CD8-positive, alpha-beta memory T cell (primary cell): ENCODE measurements around the gene YES1. TPM values are rescaled to one million over a fixed set of nuclear protein-coding genes. Genes with fewer than 3 reads are reported as not detected.
A peak's percentile ranks its signal among the peaks of the same experiment; 100 is the strongest.

Experiments
- CTCF ChIA-PET: fragments of 350-600 bp; sonication (Branson Sonifier 250); formaldehyde crosslinking; loops from one replicate; lab custom pipeline; 2021; ENCODE audit warnings: antibody characterized with exemption; lab: Charles Lee
- POLR2A ChIA-PET: fragments of 350-600 bp; sonication (Branson Sonifier 250); formaldehyde crosslinking; loops from one replicate; lab custom pipeline; 2021; ENCODE audit warnings: antibody characterized with exemption; lab: Charles Lee
- DNase-seq, 5 donors: peaks; one replicate each; pipeline versions ENCODE4 v3.0.0 to v3.0.0-alpha.2; 2020 to 2022; ENCODE audit warnings: mixed read lengths in 1 of 5
- H3K27ac ChIP-seq: one replicate; pipeline ENCODE4 v1.7.0; 2013; ENCODE audit warnings: low read depth, mild to moderate bottlenecking, low read length, moderate library complexity
- H3K27me3 ChIP-seq: 2 replicates; pipeline ENCODE4 v1.7.0; 2013; ENCODE audit warnings: low read length, mild to moderate bottlenecking; ENCODE audit not compliant: insufficient read depth, poor library complexity, severe bottlenecking
- H3K36me3 ChIP-seq: 2 replicates; pipeline ENCODE4 v1.7.0; 2013; ENCODE audit warnings: mild to moderate bottlenecking, low read length, moderate library complexity; ENCODE audit not compliant: insufficient read depth
- H3K4me1 ChIP-seq: 2 replicates; pipeline ENCODE4 v1.7.0; 2013; ENCODE audit warnings: mild to moderate bottlenecking, low read length, moderate library complexity; ENCODE audit not compliant: insufficient read depth
- H3K4me3 ChIP-seq: 2 replicates; pipeline ENCODE4 v1.7.0; 2013; ENCODE audit warnings: mild to moderate bottlenecking, low read length
- H3K9me3 ChIP-seq: 2 replicates; pipeline ENCODE4 v1.7.0; 2013; ENCODE audit warnings: mild to moderate bottlenecking, low read length
- H3K27ac Mint-ChIP-seq, 8 donors: one replicate each; pipeline ENCODE4 v1.8.0; 2020 to 2021; ENCODE audit warnings: mixed read lengths in 8 of 8, mild to moderate bottlenecking in 6 of 8, inconsistent platforms in 3 of 8, moderate library complexity in 3 of 8
- H3K27me3 Mint-ChIP-seq, 2 donors: one replicate each; pipeline ENCODE4 v1.8.0; 2020 to 2021; ENCODE audit warnings: mixed read lengths in 2 of 2, mild to moderate bottlenecking in 1 of 2, moderate library complexity in 1 of 2
- H3K36me3 Mint-ChIP-seq, 3 donors: one replicate each; pipeline ENCODE4 v1.8.0; 2020 to 2021; ENCODE audit warnings: mixed read lengths in 3 of 3, inconsistent platforms in 1 of 3, mild to moderate bottlenecking in 1 of 3
- H3K4me1 Mint-ChIP-seq, 3 donors: one replicate each; pipeline ENCODE4 v1.8.0; 2020 to 2021; ENCODE audit warnings: mixed read lengths in 3 of 3, inconsistent platforms in 1 of 3, mild to moderate bottlenecking in 1 of 3
- H3K4me3 Mint-ChIP-seq, 7 donors: one replicate each; pipeline ENCODE4 v1.8.0; 2020 to 2021; ENCODE audit warnings: mixed read lengths in 7 of 7, mild to moderate bottlenecking in 6 of 7, moderate library complexity in 4 of 7, inconsistent platforms in 2 of 7
- H3K9me3 Mint-ChIP-seq, 5 donors: one replicate each; pipeline ENCODE4 v1.8.0; 2020 to 2022; ENCODE audit warnings: mixed read lengths in 5 of 5, mild to moderate bottlenecking in 3 of 5, moderate library complexity in 2 of 5, inconsistent platforms in 1 of 5
- polyA plus RNA-seq: library from polyadenylated mRNA; unstranded; fragments of 300-500 nt; fragmentation: Illumina TruSeq; gene quantifications from one replicate; pipeline ENCODE4 v1.2.3, GENCODE V29; 2021
- total RNA-seq, 2 experiments: library from RNA; stranded (reverse); gene quantifications; one replicate each; pipeline ENCODE4 v1.2.3, GENCODE V29; 2021

The YES1 gene
- total and polyA plus RNA-seq, 3 experiments from 2014 or later, result 3.0 to 21.4 (median 19.0) TPM

DNA sequence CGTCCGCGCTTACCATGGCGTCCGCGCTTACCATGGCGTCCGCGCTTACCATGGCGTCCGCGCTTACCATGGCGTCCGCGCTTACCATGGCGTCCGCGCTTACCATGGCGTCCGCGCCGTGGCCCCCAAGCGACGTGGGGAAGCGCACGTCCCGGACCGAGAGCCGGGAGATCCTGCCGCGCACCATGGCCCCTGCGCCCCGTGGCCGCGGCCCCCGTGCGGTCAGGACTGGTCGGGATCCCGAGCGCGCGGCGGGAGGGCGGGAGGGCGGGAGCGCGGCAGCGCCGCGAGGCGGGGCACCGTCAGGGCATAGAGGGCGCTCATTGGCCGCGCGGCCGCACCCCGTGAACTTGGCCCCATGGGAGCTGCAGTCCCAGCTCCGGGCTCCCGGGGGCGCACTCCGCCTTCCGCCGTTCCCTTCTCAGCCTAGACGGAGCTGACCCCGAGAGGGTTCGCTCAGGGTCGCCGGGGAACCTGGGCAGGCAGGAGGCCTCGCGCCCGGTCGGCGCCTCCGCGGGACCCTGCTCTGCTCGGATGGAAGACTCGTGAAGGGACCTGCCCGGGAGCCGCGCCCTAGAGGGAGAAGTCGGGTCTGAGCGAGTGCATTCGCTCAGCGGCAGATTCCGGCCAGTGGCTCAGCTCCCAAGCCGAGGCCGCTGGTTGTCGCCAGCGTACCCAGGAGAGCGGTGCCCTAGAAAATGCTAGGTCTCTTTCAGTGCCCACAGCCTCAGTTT is 99.5 kb downstream of the YES1 start, which contains the start of gene ENOSF1:
Gene ENOSF1 (minus strand): TSS at position 230 of the 734 bp plus-strand sequence. CDS start 43 bp downstream, at position 187.
- Mint-ChIP-seq H3K9me3 (peaks cover 0 to 2% (median 0%) of the 10 kb centered on the region in 5 donors), H3K36me3 (peaks cover 0 to 24% (median 8%) of the 10 kb centered on the region in 3 donors), H3K4me1 (peaks cover 28 to 37% (median 35%) of the 10 kb centered on the region in 3 donors), H3K27me3 (peaks cover 0 to 6% of the 10 kb centered on the region in 2 donors), H3K27ac (peak within 1 kb of the TSS; percentile 84 to 98 (median 95)), H3K4me3 (peak within 1 kb of the TSS; percentile 82 to 97 (median 86))
- Histone ChIP-seq H3K4me3 (peak within 1 kb of the TSS; percentile 88), H3K27ac (peak within 1 kb of the TSS; percentile 92), H3K36me3 (no peaks in the 10 kb centered on the region), H3K4me1 (peaks cover 14% of the 10 kb centered on the region), H3K9me3 (no peaks in the 10 kb centered on the region), H3K27me3 (no peaks in the 10 kb centered on the region)
- ChIA-PET CTCF (interaction anchor here (1.0 to 1.4 kb wide), 7 partner anchors 14 to 127 kb away, joined by 3 to 8 read pairs (median 4); no protein-coding TSS in a partner anchor), POLR2A (interaction anchor here (0.9 to 1.5 kb wide), 4 partner anchors 101 to 445 kb away, joined by 4 to 6 read pairs (median 4); partner anchors contain the start of gene THOC1)
- peak; percentile 63 to 82 (median 77) for DNase-seq

DNA sequence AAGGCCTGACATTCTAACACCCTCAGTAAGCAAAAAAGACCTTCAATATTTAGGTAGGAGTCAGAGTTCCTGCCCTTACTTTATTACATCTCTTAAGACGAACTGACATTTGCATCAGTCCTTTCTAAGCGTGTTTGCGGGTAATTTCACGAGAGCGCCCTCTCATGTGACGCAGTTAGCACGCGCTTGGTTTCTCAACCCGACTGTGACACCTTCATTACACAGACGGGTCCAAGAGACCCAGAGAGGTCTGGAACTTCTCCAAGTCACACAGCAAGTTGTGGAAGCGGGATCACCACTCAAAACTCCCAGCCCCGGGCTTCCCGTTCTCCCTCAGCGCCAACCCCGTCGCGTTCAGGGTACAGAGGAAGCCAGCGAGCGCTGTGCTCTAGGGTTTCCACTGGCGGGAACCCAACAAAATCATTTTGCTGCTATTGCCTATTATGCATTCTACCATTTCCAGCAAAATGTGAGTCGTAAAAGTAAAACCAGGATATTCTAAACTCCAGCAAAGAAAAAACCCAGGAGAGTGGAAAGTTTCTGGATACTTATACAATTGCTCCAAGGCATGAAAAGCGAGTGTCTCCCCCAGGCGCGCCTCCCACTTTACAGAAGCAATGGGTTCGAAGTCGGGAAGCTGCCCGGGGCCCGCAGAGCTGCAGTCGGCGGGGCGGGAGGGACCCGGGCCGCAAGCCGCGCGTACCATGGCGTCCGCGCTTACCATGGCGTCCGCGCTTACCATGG is 100.2 kb downstream of the YES1 start:
- H3K4me3 Mint-ChIP-seq, result peak overlapping the region; percentile 82 to 97 (median 86)

DNA sequence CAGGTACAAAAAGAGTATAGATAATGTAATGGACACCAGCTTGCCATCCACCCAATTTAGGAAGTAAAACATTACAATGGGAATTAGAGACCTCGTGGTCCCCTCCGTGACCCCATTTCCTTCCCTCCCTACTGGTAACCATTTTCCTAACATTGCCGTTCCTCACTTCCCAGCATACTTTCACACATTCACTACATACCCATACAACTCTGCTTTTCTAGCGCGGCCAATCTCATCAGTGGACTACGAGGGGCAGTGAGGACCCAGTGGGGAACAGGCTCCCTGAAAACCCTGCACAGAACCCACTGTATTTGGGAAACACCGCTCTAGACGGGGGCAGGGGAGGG is 100.8 kb downstream of the YES1 start:
- peaks cover 28 to 40% (median 38%) of the 10 kb centered on the region in 3 donors for H3K4me1 Mint-ChIP-seq
- peak overlapping the region; percentile 82 to 97 (median 86) for H3K4me3 Mint-ChIP-seq
- no peaks in the 10 kb centered on the region for H3K9me3 ChIP-seq
- peaks cover 0 to 31% (median 8%) of the 10 kb centered on the region in 3 donors for H3K36me3 Mint-ChIP-seq
- peaks cover 0 to 2% (median 0%) of the 10 kb centered on the region in 5 donors for H3K9me3 Mint-ChIP-seq
- DNase-seq, result no peak
- H3K27ac Mint-ChIP-seq, result peak overlapping the region; percentile 84 to 98 (median 95)
- peak overlapping the region; percentile 88 for H3K4me3 ChIP-seq
- peaks cover 0 to 6% of the 10 kb centered on the region in 2 donors for H3K27me3 Mint-ChIP-seq
- no peaks in the 10 kb centered on the region for H3K27me3 ChIP-seq
- ChIA-PET POLR2A (interaction anchor here (1.2 kb wide), 1 partner anchor 101 kb away, joined by 3 read pairs; no protein-coding TSS in a partner anchor), CTCF (interaction anchor here (0.8 to 1.7 kb wide), 3 partner anchors 29 to 128 kb away, joined by 4 to 6 read pairs (median 6); no protein-coding TSS in a partner anchor)
- peak overlapping the region; percentile 92 for H3K27ac ChIP-seq
- H3K4me1 ChIP-seq, result peaks cover 14% of the 10 kb centered on the region
- no peaks in the 10 kb centered on the region for H3K36me3 ChIP-seq

More for the DNA sequence above, 100.2 kb downstream of the YES1 start:
- H3K4me1 ChIP-seq, result peaks cover 14% of the 10 kb centered on the region
- DNase-seq, result peak; percentile 45 to 83 (median 80)
- H3K27me3 ChIP-seq, result no peaks in the 10 kb centered on the region
- H3K36me3 Mint-ChIP-seq, result peaks cover 0 to 27% (median 8%) of the 10 kb centered on the region in 3 donors
- H3K9me3 Mint-ChIP-seq, result peaks cover 0 to 2% (median 0%) of the 10 kb centered on the region in 5 donors
- H3K9me3 ChIP-seq, result no peaks in the 10 kb centered on the region
- H3K4me1 Mint-ChIP-seq, result peaks cover 28 to 37% (median 35%) of the 10 kb centered on the region in 3 donors
- no peaks in the 10 kb centered on the region for H3K36me3 ChIP-seq
- ChIA-PET POLR2A (interaction anchor here (0.9 to 1.5 kb wide), 4 partner anchors 101 to 444 kb away, joined by 4 to 6 read pairs (median 4); partner anchors contain the start of gene THOC1), CTCF (interaction anchor here (1.0 to 1.7 kb wide), 8 partner anchors 14 to 128 kb away, joined by 3 to 8 read pairs (median 4); no protein-coding TSS in a partner anchor)
- H3K27me3 Mint-ChIP-seq, result peaks cover 0 to 6% of the 10 kb centered on the region in 2 donors
- H3K27ac Mint-ChIP-seq, result peak overlapping the region; percentile 84 to 98 (median 95)
- peak overlapping the region; percentile 88 for H3K4me3 ChIP-seq
- peak overlapping the region; percentile 92 for H3K27ac ChIP-seq

DNA sequence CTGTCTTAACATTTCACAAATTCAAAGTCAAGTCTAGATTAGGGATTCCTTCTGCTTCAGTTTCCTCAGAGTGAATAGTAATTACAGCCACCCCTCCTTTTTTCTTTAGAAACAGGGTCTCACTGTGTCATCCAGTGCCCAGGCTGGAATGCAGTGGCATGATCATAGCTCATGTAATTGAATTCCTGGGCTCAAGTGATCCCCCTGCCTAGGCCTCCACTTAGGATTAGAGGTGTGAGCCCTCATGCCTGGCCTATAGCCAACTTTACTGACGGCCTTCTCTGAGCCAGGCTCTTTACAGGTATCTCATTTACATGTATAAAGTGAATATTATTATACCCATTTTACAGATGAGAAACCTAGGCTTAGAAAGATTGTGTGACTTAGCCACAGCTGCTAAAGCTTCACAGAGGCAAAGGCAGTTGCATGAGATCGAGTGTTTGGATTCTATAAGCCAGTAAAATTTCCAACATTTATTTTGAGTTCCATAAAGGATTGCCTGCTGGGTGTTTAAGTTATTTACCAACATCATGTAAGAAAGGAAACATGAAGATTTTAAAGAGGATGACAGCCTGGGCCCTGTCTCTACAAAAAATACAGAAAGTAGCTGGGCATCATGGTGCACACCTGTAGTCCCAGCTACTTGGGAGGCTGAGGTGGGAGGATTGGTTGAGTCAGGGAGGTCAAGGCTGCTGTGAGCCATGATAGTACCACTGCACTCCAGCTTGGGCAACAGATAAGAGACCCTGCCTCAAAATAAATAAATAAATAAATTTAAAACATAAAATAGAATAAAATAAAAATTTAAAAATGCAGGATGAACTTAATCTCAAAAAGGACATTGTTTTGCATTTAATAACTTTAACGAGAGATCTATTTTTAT is 101.4 kb downstream of the YES1 start:
- Mint-ChIP-seq H3K4me3 (peak overlapping the region; percentile 82 to 97 (median 86)), H3K36me3 (peaks cover 0 to 36% (median 8%) of the 10 kb centered on the region in 3 donors), H3K27ac (peak overlapping the region in 6 of 8 donors; percentile 74 to 98 (median 96)), H3K4me1 (peaks cover 28 to 44% (median 40%) of the 10 kb centered on the region in 3 donors), H3K27me3 (peaks cover 0 to 6% of the 10 kb centered on the region in 2 donors), H3K9me3 (peaks cover 0 to 2% (median 0%) of the 10 kb centered on the region in 5 donors)
- no peak overlapping the region for H3K27ac ChIP-seq
- DNase-seq, result no peak
- peaks cover 14% of the 10 kb centered on the region for H3K4me1 ChIP-seq
- peak overlapping the region; percentile 88 for H3K4me3 ChIP-seq
- no peaks in the 10 kb centered on the region for H3K27me3 ChIP-seq
- no peaks in the 10 kb centered on the region for H3K9me3 ChIP-seq
- ChIA-PET CTCF (interaction anchor here (0.8 to 1.7 kb wide), 3 partner anchors 29 to 129 kb away, joined by 4 to 6 read pairs (median 6); no protein-coding TSS in a partner anchor), POLR2A (interaction anchor here (1.2 kb wide), 1 partner anchor 102 kb away, joined by 3 read pairs; no protein-coding TSS in a partner anchor)
- H3K36me3 ChIP-seq, result no peaks in the 10 kb centered on the region

DNA sequence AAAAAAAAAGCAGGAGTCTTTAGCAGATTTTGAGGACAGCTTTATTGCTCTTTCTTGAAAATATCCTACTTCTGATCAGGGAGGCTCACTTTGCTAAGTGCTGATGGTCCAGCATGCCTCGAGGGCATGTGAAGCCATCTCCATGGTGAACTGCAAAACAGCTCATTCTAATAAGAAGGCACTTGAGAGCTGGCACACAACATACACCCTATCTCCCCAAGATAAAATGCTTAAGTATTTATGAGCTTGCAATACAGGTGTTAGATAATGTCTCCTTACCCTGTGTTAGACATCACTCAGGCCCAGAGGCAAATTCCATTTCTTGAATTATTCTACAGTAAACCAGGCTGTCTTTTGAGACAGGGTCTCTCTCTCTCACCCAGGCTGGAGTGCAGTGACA is 102.3 kb downstream of the YES1 start:
- Histone ChIP-seq H3K27me3 (no peaks in the 10 kb centered on the region), H3K27ac (no peak overlapping the region), H3K4me3 (no peak overlapping the region), H3K36me3 (no peaks in the 10 kb centered on the region), H3K4me1 (peaks cover 14% of the 10 kb centered on the region), H3K9me3 (no peaks in the 10 kb centered on the region)
- peaks cover 0 to 6% of the 10 kb centered on the region in 2 donors for H3K27me3 Mint-ChIP-seq
- ChIA-PET CTCF (interaction anchor here (0.8 to 1.7 kb wide), 2 partner anchors 23 to 121 kb away, joined by 3 to 6 read pairs; no protein-coding TSS in a partner anchor), POLR2A (no interaction called here)
- peak overlapping the region in 6 of 7 donors; percentile 9 to 51 (median 38) for H3K4me3 Mint-ChIP-seq
- DNase-seq, result no peak
- peaks cover 0 to 2% (median 0%) of the 10 kb centered on the region in 5 donors for H3K9me3 Mint-ChIP-seq
- peaks cover 30 to 52% (median 48%) of the 10 kb centered on the region in 3 donors for H3K4me1 Mint-ChIP-seq
- H3K27ac Mint-ChIP-seq, result peak overlapping the region in 4 of 8 donors; percentile 13 to 81 (median 48)
- peaks cover 0 to 45% (median 15%) of the 10 kb centered on the region in 3 donors for H3K36me3 Mint-ChIP-seq

DNA sequence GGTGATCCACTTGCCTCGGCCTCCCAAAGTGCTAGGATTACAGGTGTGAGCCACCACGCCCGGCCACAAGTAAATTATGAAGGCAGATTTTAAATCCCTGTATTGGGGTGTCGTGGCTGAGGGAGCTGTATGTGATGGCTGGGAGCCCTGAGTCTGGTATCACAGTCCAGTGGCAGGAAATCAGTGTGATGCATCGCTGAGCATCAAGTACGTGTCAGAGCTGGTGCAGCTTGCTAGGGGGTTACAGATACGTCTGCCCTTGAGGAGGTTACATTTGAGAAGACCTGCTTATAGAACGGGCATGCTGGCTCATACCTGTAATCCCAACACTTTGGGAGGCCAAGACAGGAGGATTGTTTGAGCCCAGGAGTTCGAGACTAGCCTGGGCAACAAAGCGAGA is 103.9 kb downstream of the YES1 start:
- H3K4me3 ChIP-seq, result no peak overlapping the region
- no peak overlapping the region for H3K4me3 Mint-ChIP-seq
- H3K27me3 Mint-ChIP-seq, result peaks cover 0 to 7% of the 10 kb centered on the region in 2 donors
- peaks cover 0 to 2% (median 0%) of the 10 kb centered on the region in 5 donors for H3K9me3 Mint-ChIP-seq
- ChIA-PET POLR2A (no interaction called here), CTCF (interaction anchor here (0.7 to 1.0 kb wide), 2 partner anchors 9 to 431 kb away, joined by 3 read pairs; no protein-coding TSS in a partner anchor)
- peaks cover 32 to 62% (median 58%) of the 10 kb centered on the region in 3 donors for H3K4me1 Mint-ChIP-seq
- H3K9me3 ChIP-seq, result no peaks in the 10 kb centered on the region
- H3K27me3 ChIP-seq, result no peaks in the 10 kb centered on the region
- no peaks in the 10 kb centered on the region for H3K36me3 ChIP-seq
- peaks cover 14% of the 10 kb centered on the region for H3K4me1 ChIP-seq
- H3K36me3 Mint-ChIP-seq, result peaks cover 0 to 58% (median 20%) of the 10 kb centered on the region in 3 donors
- peak overlapping the region in 1 of 8 donors; percentile 13 for H3K27ac Mint-ChIP-seq
- no peak overlapping the region for H3K27ac ChIP-seq
- DNase-seq, result no peak
